ENCODE measurements around the gene ASCL2.

The ASCL2 gene

DNA sequence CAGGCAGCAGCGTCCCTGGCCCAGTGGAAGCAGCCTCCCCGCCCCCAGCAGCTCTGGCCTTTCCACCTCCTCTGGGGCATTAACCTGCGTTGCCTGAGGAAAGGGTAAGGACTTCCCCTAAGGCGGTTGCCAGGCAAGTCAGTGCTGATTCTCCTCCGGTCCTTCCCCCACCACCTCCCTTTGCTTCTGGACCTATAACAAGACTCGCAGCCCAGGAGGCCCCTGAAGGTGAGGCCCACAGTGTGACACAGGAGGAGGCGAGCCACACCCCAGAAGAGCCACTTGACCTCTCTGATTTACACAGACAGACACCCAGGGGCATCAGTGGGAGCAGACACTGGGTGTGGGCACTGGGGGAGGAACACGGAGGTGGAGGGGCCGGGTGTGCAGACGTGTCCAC, 35.4 kb downstream of the ASCL2 start:
- no peak for DNase-seq (ENCODE audit: low read depth in 2 of 2)

DNA sequence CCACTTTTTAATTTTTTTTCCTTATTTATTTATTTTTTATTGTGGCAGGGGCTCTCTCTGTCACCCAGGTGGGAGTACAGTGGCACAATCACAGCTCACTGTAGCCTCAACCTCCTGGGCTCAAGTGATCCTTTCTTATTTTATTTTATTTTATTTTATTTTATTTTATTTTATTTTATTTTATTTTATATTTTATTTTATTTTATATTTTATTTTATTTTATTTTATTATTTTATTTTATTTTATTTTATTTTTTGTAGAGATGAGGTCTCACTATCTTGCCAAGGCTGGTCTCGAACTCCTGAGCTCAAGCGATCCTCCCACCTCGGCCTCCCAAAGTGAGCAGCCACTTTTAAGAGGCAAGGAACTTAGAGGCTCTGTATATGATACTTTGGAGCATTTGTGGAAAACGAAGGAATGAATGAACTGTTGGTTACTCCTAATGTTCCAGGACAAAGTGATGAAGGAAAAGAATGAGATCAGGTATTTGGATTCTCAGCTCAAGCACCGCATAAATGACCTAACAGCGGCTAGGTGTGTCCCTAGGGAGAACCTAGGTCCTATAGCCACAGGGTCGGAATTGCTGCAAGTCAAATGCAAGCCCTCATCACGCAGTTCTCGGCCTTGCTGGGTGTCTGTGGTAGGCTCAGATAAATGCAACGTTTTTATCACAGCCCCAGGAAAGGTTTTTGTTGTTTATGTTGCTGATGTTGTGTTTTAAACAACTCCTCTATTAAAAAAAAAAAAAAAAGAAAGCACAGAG, 36.5 kb downstream of the ASCL2 start:
- no peak for DNase-seq (ENCODE audit: low read depth in 2 of 2)

DNA sequence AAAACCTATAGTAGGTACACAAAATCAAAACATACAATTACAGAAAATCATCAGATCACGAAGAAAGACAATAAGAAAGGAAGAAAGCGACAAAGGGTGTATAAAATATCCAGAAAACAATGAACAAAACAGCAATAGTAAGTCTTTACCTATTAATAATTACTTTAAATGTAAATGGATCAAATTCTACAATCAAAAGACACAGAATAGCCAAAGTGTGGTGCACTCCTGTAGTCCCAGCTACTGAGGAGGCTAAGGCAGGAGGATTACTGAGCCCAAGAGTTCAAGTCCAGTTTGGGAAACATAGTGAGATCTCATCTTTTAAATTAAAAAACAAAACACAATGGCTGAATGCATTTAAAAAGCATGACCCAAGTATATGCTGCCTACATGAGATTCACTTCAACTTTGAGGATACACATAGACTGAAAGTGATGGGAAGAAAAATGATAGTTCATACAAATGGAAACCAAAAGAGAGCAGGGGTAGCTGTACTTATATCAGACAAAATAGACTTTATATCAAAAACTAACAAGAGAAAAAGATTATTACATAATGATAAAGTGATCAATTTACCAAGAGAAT, 40.6 kb downstream of the ASCL2 start:
- no peak for DNase-seq (ENCODE audit: low read depth in 2 of 2)

DNA sequence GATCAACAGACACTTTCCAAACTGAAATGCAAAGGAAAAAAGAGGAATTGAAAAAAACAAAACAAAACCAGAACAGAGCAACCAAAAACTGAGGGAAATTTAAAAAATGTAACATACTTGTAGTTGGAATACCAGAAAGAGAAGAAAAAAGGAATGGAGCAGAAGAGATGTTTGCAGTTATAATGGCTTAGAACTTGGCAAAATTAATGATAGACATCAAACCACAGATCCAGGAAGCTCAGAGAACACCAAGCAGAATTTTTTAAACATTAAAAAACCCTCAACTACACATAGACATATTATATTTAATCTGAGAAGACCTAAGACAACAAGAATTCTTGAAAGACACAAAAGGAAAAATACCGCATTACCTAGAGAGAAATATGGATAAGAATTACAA, 46.1 kb downstream of the ASCL2 start:
- DNase-seq (ENCODE audit: low read depth in 2 of 2), result no peak

DNA sequence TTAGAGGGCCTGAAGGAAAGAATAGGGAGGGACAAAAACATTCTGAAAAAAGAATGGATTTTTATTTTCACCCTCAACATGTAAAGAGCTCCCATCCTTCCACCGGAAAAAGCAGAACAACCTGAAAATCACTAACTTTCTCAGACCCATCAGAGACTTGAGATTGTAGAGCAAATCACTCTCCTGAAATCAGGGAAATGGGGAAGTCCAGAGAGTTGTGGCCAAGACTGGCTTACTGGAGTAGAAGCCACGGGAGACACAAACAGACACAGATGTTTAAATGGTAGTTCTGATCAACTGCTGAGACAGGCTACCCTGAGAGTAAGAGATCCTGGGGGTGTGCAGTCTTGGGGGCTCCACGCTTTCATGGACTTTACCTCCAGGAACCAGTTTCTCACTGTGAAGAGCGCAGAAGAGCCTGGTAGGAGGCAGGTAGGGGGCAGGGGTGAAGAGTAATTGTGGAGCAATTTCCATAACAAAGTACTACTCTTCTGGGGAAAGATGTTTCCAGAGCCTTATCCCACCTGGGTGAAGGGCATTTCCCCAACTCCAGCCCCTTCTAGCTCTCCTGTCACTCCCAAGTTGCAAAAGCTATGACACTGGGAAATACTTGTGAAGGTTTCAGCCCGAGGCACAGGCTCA, 47.1 kb downstream of the ASCL2 start:
- no peak for DNase-seq (ENCODE audit: low read depth in 2 of 2)

DNA sequence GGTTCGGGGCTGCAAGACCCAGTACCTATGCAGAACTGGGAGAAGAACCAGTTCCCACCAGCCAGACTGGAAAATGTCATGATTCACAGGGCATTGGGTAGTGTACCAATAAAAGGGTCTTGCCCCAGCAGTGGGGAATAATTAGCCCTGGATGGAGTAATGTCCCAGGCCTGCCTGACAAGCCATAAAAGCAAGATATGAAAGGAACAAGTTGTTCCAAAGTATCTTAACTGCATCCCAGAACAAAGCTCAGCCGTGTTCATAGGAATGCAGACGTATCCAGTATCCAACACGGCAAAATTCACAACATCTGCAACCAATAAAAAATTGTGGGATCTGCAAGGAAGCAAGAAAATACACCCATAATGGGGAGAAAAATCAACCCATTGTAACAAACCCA, 47.9 kb downstream of the ASCL2 start:
- peak; percentile 1 to 4 for DNase-seq (ENCODE audit: low read depth in 2 of 2)

DNA sequence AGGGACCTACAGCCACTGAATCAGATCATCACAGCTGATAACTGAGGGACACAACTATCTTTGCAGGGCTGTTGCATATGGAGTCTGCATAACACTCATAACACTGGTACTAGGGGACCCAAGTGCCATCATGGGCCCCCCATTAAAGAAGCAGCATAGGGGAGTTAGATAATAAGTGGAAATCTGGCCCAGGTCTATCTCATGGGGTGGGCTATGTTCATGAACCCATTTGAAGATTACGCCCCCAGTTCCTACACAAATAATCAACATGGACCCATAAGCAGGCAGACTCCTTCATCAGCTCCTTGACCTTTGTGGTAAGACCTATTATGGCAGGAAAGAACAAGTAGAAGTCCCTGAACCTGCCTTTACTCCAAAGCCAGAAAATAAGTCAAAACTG, 48.8 kb downstream of the ASCL2 start:
- DNase-seq (ENCODE audit: low read depth in 2 of 2), result no peak

DNA sequence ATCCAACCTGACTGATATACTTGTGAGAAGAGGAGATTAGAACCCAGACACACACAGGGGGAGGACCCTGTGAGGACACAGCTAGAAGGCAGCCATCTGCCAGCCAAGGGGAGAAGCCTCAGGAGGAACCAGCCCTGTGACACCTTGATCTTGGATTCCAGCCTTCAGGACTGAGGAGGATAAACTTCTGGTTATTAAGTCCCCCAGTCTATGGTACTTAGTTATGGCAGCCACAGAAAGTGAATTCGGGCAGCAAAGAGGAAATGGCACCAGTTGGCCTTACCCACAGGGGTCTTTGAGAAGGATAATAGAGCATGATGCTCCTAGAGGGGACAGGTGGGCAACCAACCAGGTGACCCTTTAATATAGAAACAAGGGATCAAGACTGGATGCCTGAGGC, 49.4 kb downstream of the ASCL2 start:
- DNase-seq (ENCODE audit: low read depth in 2 of 2), result no peak

DNA sequence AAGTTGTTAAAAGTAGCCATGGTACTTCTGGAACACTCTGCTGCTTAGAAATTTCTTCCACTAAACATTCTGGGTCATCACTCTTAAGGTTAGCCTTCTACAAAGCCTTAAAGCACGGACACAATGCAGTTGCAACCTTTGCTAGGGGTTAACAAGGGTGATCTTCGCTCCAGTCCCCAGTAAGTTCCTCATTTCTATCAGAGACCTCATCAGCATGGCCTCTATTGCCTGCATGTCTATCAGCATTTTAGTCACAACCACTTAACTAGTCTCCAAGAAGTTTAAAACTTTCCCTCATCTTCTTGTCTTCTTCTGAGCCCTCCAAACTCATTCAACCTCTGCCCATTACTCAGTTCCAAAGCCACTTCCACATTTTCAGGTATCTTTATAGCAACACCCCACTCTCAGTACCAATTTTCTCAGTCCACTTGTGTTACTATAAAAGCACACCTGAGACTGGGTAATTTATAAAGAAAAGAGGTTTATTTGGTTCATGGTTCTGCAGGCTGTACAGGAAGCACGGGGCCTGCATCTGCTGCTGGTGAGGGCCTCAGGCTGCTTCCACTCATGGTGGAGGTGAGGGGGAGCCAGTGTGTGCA, 50.1 kb downstream of the ASCL2 start:
- no peak for DNase-seq (ENCODE audit: low read depth in 2 of 2)

DNA sequence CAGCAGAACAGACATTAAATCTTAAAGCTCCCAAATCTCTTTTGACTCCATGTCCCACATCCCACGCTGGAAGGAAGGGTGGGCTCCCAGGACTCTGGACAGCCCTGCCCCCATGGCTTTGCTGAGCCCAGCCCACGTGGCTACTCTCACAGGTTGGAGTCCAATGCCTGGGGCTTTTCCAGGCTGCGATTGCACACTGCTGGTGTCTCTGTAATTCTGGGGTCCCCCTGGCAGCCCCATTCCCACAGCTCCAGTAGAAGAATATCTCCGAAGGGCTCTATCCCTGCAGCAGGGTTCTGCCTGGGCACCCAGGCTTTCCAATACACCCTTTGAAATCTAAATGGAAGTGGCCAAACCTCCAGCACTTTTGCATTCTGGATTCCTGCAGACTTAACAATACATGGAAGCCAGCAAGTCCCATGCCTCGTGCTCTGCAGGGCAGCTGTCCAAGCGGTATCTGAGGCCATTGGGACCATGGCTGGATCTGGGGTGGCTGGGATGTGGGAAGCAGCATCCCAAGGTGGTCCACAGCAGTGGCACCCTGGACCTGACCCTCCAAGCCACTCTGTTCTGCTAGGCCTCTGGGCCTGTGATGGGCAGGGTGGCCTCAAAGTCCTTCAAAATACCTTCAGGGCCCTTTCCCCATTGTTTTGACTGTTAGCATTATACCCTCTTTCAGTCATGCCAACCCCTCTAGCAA, 50.9 kb downstream of the ASCL2 start:
- DNase-seq (ENCODE audit: low read depth in 2 of 2), result no peak

All from fibroblast of skin of left biceps (primary cell).